IgD-negative memory B cell (primary cell): ENCODE results near the gene PPOX. TPM values are rescaled to one million over a fixed set of nuclear protein-coding genes. Genes with fewer than 3 reads are reported as not detected.

Source experiments
- H3K27ac Mint-ChIP-seq, 3 donors: one replicate each; pipeline ENCODE4 v1.8.0; 2020 to 2022; ENCODE audit warnings: mild to moderate bottlenecking in 3 of 3, mixed read lengths in 3 of 3, moderate library complexity in 1 of 3
- H3K27me3 Mint-ChIP-seq: one replicate; pipeline ENCODE4 v1.8.0; 2021; ENCODE audit warnings: mixed read lengths
- H3K36me3 Mint-ChIP-seq: one replicate; pipeline ENCODE4 v1.8.0; 2020; ENCODE audit warnings: mild to moderate bottlenecking, mixed read lengths
- H3K4me1 Mint-ChIP-seq, 3 donors: one replicate each; pipeline ENCODE4 v1.8.0; 2020 to 2022; ENCODE audit warnings: mixed read lengths in 3 of 3, mild to moderate bottlenecking in 1 of 3
- H3K4me3 Mint-ChIP-seq, 4 donors: one replicate each; pipeline ENCODE4 v1.8.0; 2020 to 2022; ENCODE audit warnings: mild to moderate bottlenecking in 4 of 4, mixed read lengths in 4 of 4, moderate library complexity in 3 of 4
- H3K9me3 Mint-ChIP-seq, 3 donors: one replicate each; pipeline ENCODE4 v1.8.0; 2020 to 2021; ENCODE audit warnings: mixed read lengths in 3 of 3, mild to moderate bottlenecking in 1 of 3
- polyA plus RNA-seq: library from polyadenylated mRNA; unstranded; fragments of 300-500 nt; fragmentation: Illumina TruSeq; gene quantifications from one replicate; pipeline ENCODE4 v1.2.3, GENCODE V29; 2021

Gene PPOX
- polyA plus RNA-seq, 1 donor from 2014 or later: 13.4 TPM

- H3K4me3 Mint-ChIP-seq: no peak overlapping the region
- H3K36me3 Mint-ChIP-seq: peaks cover 5% of the 10 kb centered on the region
- no peak overlapping the region for H3K27ac Mint-ChIP-seq
- no peaks in the 10 kb centered on the region for H3K9me3 Mint-ChIP-seq
- H3K4me1 Mint-ChIP-seq: peaks cover 17 to 24% (median 18%) of the 10 kb centered on the region in 3 donors
- no peaks in the 10 kb centered on the region for H3K27me3 Mint-ChIP-seq
These were observed 32.9 kb upstream of the PPOX start for GRCh38 chr1:161133220-161133740.

GRCh38 chr1:161137881-161138280 lies 28.3 kb upstream of the PPOX start:
- H3K4me3 Mint-ChIP-seq: peak overlapping the region in 1 of 4 donors; percentile 70
- peak overlapping the region in 1 of 3 donors; percentile 32 for H3K27ac Mint-ChIP-seq
- no peaks in the 10 kb centered on the region for H3K27me3 Mint-ChIP-seq
- H3K4me1 Mint-ChIP-seq: peaks cover 2 to 7% (median 7%) of the 10 kb centered on the region in 3 donors
- no peaks in the 10 kb centered on the region for H3K9me3 Mint-ChIP-seq
- no peaks in the 10 kb centered on the region for H3K36me3 Mint-ChIP-seq

- no peaks in the 10 kb centered on the region for H3K9me3 Mint-ChIP-seq
- no peaks in the 10 kb centered on the region for H3K36me3 Mint-ChIP-seq
- peaks cover 2 to 7% (median 7%) of the 10 kb centered on the region in 3 donors for H3K4me1 Mint-ChIP-seq
- peak overlapping the region in 2 of 3 donors; percentile 32 to 52 for H3K27ac Mint-ChIP-seq
- H3K4me3 Mint-ChIP-seq: peak overlapping the region in 1 of 4 donors; percentile 70
- no peaks in the 10 kb centered on the region for H3K27me3 Mint-ChIP-seq
These were observed 27.8 kb upstream of the PPOX start for GRCh38 chr1:161138431-161138830.

- Mint-ChIP-seq H3K27me3 (no peaks in the 10 kb centered on the region), H3K36me3 (no peaks in the 10 kb centered on the region), H3K4me3 (peak overlapping the region in 1 of 4 donors; percentile 23), H3K9me3 (no peaks in the 10 kb centered on the region), H3K27ac (no peak overlapping the region), H3K4me1 (peaks cover 2 to 7% (median 7%) of the 10 kb centered on the region in 3 donors)
These were observed 26.5 kb upstream of the PPOX start for GRCh38 chr1:161139766-161140165.

GRCh38 chr1:161140755-161141400 lies 25.3 kb upstream of the PPOX start:
- no peaks in the 10 kb centered on the region for H3K27me3 Mint-ChIP-seq
- H3K36me3 Mint-ChIP-seq: no peaks in the 10 kb centered on the region
- H3K27ac Mint-ChIP-seq: no peak overlapping the region
- H3K4me3 Mint-ChIP-seq: no peak overlapping the region
- H3K4me1 Mint-ChIP-seq: peaks cover 0 to 7% (median 5%) of the 10 kb centered on the region in 3 donors
- H3K9me3 Mint-ChIP-seq: no peaks in the 10 kb centered on the region

- Mint-ChIP-seq H3K4me3 (no peak overlapping the region), H3K9me3 (no peaks in the 10 kb centered on the region), H3K27me3 (no peaks in the 10 kb centered on the region), H3K36me3 (no peaks in the 10 kb centered on the region), H3K27ac (no peak overlapping the region), H3K4me1 (no peaks in the 10 kb centered on the region)
These were observed 20.4 kb upstream of the PPOX start for GRCh38 chr1:161145832-161146231.

- Mint-ChIP-seq H3K27me3 (no peaks in the 10 kb centered on the region), H3K36me3 (no peaks in the 10 kb centered on the region), H3K9me3 (no peaks in the 10 kb centered on the region), H3K4me3 (peak overlapping the region; percentile 96 to 99 (median 97)), H3K4me1 (peaks cover 12 to 34% (median 13%) of the 10 kb centered on the region in 3 donors), H3K27ac (peak overlapping the region; percentile 81 to 100 (median 95))
These were observed 13.1 kb upstream of the PPOX start for GRCh38 chr1:161153176-161153575.

GRCh38 chr1:161153682-161154337 lies 12.4 kb upstream of the PPOX start, which contains the start of gene UFC1:
Gene UFC1, plus strand, starts transcription at chr1:161153978. Its CDS starts 20 bp downstream, at chr1:161153998.
- Mint-ChIP-seq H3K4me1 (peaks cover 12 to 40% (median 15%) of the 10 kb centered on the region in 3 donors), H3K9me3 (no peaks in the 10 kb centered on the region), H3K27me3 (no peaks in the 10 kb centered on the region), H3K36me3 (no peaks in the 10 kb centered on the region), H3K4me3 (peak within 1 kb of the TSS; percentile 96 to 99 (median 97)), H3K27ac (peak within 1 kb of the TSS; percentile 95 to 100 (median 100))

- H3K4me3 Mint-ChIP-seq: peak overlapping the region in 3 of 4 donors; percentile 0 to 93 (median 9)
- H3K4me1 Mint-ChIP-seq: peaks cover 35 to 52% (median 39%) of the 10 kb centered on the region in 3 donors
- no peaks in the 10 kb centered on the region for H3K27me3 Mint-ChIP-seq
- H3K27ac Mint-ChIP-seq: peak overlapping the region in 2 of 3 donors; percentile 8 to 88
- no peaks in the 10 kb centered on the region for H3K9me3 Mint-ChIP-seq
- H3K36me3 Mint-ChIP-seq: no peaks in the 10 kb centered on the region
These were observed 8.4 kb upstream of the PPOX start for GRCh38 chr1:161157867-161158266.

GRCh38 chr1:161158316-161159010 lies 7.8 kb upstream of the PPOX start:
- Mint-ChIP-seq H3K27ac (peak overlapping the region; percentile 88 to 96 (median 93)), H3K4me1 (peaks cover 35 to 52% (median 41%) of the 10 kb centered on the region in 3 donors), H3K9me3 (no peaks in the 10 kb centered on the region), H3K4me3 (peak overlapping the region; percentile 89 to 98 (median 95)), H3K36me3 (peaks cover 1% of the 10 kb centered on the region), H3K27me3 (no peaks in the 10 kb centered on the region)

GRCh38 chr1:161159087-161159912 lies 6.9 kb upstream of the PPOX start, which contains the start of gene USP21:
Gene USP21, plus strand, starts transcription at chr1:161159500. Its CDS starts 1,141 bp downstream, at chr1:161160641.
- no peaks in the 10 kb centered on the region for H3K27me3 Mint-ChIP-seq
- H3K27ac Mint-ChIP-seq: peak within 1 kb of the TSS; percentile 88 to 96 (median 93)
- peak within 1 kb of the TSS; percentile 89 to 98 (median 95) for H3K4me3 Mint-ChIP-seq
- peaks cover 3% of the 10 kb centered on the region for H3K36me3 Mint-ChIP-seq
- no peaks in the 10 kb centered on the region for H3K9me3 Mint-ChIP-seq
- peaks cover 29 to 46% (median 37%) of the 10 kb centered on the region in 3 donors for H3K4me1 Mint-ChIP-seq

GRCh38 chr1:161159913-161160243 lies 6.3 kb upstream of the PPOX start:
- no peaks in the 10 kb centered on the region for H3K9me3 Mint-ChIP-seq
- H3K36me3 Mint-ChIP-seq: peaks cover 3% of the 10 kb centered on the region

GRCh38 chr1:161160671-161161145 lies 5.5 kb upstream of the PPOX start:
- peaks cover 27 to 38% (median 35%) of the 10 kb centered on the region in 3 donors for H3K4me1 Mint-ChIP-seq
- H3K27ac Mint-ChIP-seq: peak overlapping the region in 2 of 3 donors; percentile 73 to 88
- H3K4me3 Mint-ChIP-seq: peak overlapping the region in 3 of 4 donors; percentile 89 to 98 (median 93)
- no peaks in the 10 kb centered on the region for H3K27me3 Mint-ChIP-seq
- H3K9me3 Mint-ChIP-seq: no peaks in the 10 kb centered on the region
- peaks cover 3% of the 10 kb centered on the region for H3K36me3 Mint-ChIP-seq

More at GRCh38 chr1:161159913-161160243, 6.3 kb upstream of the PPOX start:
- H3K4me3 Mint-ChIP-seq: peak overlapping the region; percentile 89 to 98 (median 95)
- H3K27ac Mint-ChIP-seq: peak overlapping the region; percentile 63 to 96 (median 88)
- no peaks in the 10 kb centered on the region for H3K27me3 Mint-ChIP-seq
- peaks cover 27 to 44% (median 37%) of the 10 kb centered on the region in 3 donors for H3K4me1 Mint-ChIP-seq

GRCh38 chr1:161161652-161162051 lies 4.6 kb upstream of the PPOX start:
- peak overlapping the region in 2 of 3 donors; percentile 53 to 97 for H3K27ac Mint-ChIP-seq
- no peaks in the 10 kb centered on the region for H3K9me3 Mint-ChIP-seq
- peaks cover 3% of the 10 kb centered on the region for H3K36me3 Mint-ChIP-seq
- H3K4me1 Mint-ChIP-seq: peaks cover 31 to 42% (median 38%) of the 10 kb centered on the region in 3 donors
- peak overlapping the region in 3 of 4 donors; percentile 59 to 93 (median 65) for H3K4me3 Mint-ChIP-seq
- no peaks in the 10 kb centered on the region for H3K27me3 Mint-ChIP-seq
